Gastroesophageal sphincter (tissue), 3 donors: Measurements from ENCODE around the gene CD38.

Source experiments
- CTCF ChIP-seq, 4 experiments: fragments of 200-600 bp in 2 of 4; fragments of 450-650 bp in 2 of 4; sonication (generic) in 1 of 4; IDR thresholded peaks; one replicate each; pipeline ENCODE4 v1.5.1; 2017 to 2019; ENCODE audit warnings: antibody characterized with exemption in 4 of 4, mild to moderate bottlenecking in 2 of 4, moderate library complexity in 2 of 4
- POLR2A ChIP-seq, 2 donors: fragments of 450-650 bp; IDR thresholded peaks; one replicate each; pipeline ENCODE4 v1.6.1; 2017; ENCODE audit warnings: antibody characterized with exemption in 2 of 2, mild to moderate bottlenecking in 2 of 2, moderate library complexity in 1 of 2

GRCh38 chr4:15774020-15774420 lies 4.1 kb upstream of the CD38 start:
- TF ChIP-seq CTCF (IDR thresholded peaks at IDR 0.05) (no peak), POLR2A (IDR thresholded peaks at IDR 0.05) (no peak)
